HG03571 (cell line): ENCODE data around the gene CDH13.
"Not testable (repeated sequence)": the region's sequence is repeated elsewhere in the genome, so short reads cannot be mapped to it uniquely, and the experiment has no call there.

Experiments used
- ATAC-seq: cut with Tn5 transposase; IDR thresholded peaks from one replicate; pipeline ENCODE4 v1.9.1; 2021; ENCODE audit not compliant: unreplicated experiment

The CDH13 gene

GRCh38 chr16:82880346-82880745 lies 253.6 kb downstream of the CDH13 start:
- no peak for ATAC-seq

DNA sequence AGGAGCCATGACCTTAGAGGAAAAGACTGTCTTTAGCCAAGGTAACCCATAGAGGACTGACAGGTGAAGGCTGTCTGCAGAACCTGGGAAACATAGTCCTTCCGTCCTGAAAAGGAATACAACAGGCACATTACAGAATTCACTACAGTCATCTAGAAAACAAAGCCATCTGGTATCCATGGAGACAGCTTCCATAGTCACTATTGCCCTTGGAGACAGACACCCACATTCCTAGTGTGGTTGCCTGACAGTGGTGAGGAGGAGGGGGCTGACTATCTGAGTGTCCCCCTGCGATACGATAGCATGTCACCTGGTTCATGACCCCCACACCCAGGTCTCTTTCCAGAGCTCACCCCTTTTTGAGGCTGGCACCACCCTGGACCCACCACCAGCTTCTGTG lies 254.7 kb downstream of the CDH13 start:
- no peak for ATAC-seq

DNA sequence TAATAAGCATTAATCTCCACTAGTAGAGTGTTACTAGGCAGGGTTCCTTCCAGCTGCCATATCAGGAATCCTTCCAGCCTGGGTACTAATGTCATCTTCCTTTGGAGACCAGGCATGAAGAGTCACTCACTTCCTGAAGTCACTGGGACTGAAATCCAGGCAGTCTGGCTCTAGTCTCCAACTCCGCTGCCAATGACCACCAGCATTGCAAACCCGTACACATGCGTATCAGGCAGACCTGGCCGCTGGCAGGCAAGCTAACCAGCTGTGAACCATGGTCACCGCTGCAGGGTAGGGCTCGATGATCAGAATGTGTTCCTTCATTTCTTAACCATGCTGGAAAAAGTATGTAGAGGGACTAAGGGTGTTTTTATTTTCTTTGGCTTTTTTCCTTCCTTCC lies 255.5 kb downstream of the CDH13 start:
- no peak for ATAC-seq

DNA sequence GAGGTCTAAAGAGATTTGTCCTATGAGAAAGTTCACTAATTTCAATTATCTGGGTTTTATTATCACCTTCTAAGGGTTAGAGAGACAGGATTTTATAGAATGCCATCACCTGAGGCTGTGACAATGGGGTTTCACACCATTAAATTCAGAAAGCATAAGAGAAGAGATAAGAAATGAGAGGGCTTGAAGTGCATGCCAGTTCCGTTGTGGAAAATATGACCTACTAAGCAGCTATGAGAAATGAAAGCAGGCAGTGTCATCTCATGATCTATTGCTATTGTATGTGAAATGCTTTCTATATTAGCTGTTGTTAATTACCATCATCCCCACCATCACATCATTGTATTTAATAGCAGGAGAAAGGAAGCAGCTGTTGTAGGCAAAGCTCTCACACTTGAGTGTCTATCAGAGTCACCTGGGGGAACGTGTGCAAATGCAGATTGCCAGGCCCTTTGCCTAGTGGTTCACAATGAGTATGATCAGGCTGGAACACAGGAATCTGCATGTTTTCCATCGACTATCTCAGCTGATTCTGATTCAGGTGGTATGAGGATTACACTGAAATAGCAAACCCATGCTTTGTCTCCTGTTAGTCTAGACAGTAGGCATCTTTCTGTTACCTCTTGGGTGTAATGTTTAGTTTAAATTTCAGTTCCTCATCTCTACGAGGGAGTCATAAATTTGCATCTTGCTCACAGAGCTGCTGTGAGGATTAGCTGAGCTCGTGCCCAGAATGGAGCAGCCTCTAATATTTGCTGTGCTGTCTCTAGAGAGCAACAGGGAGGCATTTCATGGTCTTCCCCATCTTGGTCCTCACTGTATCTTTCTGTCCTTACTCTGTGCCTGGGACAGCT lies 256.4 kb downstream of the CDH13 start:
- ATAC-seq = no peak

- ATAC-seq = no peak
These were observed 257.6 kb downstream of the CDH13 start for GRCh38 chr16:82884320-82884898.

- ATAC-seq = no peak
These were observed 259.4 kb downstream of the CDH13 start for GRCh38 chr16:82886146-82886545.

GRCh38 chr16:82888591-82889001 lies 261.8 kb downstream of the CDH13 start:
- no peak for ATAC-seq

DNA sequence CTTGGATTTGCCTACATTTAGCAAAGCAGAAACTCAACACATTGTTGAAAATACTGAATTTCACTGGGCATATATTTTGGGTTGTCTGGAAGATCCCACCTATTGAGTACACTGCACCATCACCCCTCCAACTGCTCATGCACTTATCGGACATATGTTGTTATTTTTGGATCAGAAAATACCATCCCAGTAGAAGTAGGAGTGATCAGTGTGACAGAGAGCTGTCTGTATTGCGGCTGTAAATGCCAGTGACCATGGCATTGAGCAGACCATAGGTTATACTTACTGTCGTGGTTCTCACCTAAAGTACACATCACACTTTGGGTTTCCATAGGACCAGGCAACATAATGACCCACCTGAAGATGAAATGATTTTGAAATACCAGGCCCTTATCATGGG lies 264.7 kb downstream of the CDH13 start:
- ATAC-seq = no peak

GRCh38 chr16:82891918-82892317 lies 265.1 kb downstream of the CDH13 start:
- ATAC-seq = no peak

- ATAC-seq = no peak
These were observed 265.6 kb downstream of the CDH13 start for GRCh38 chr16:82892324-82892723.

GRCh38 chr16:82895843-82896242 lies 269.1 kb downstream of the CDH13 start:
- ATAC-seq = no peak

GRCh38 chr16:82899006-82899405 lies 272.2 kb downstream of the CDH13 start:
- no peak for ATAC-seq

GRCh38 chr16:82899731-82900450 lies 273.1 kb downstream of the CDH13 start:
- no peak for ATAC-seq

DNA sequence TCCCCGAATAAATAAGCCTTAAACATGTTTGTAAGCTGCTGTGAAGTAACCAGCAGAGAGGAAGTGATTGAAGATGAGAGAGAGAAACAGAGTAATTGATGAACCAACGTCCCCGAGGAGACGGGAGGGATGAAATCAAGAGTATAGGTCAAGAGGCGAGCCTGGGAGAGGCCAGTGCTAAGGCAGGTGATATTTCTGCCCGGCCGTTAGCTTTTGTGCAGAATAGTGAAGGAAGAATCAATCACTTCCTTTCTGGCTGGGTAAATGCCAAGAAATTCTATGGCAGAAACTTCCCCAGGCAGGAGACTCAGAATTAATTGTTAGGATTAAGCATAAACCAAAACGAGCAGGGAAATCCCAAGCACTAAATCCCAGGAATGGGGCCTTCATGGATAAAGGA lies 273.8 kb downstream of the CDH13 start:
- ATAC-seq = no peak

GRCh38 chr16:82911925-82912324 lies 285.2 kb downstream of the CDH13 start:
- no peak for ATAC-seq

- no peak for ATAC-seq
These were observed 288.5 kb downstream of the CDH13 start for GRCh38 chr16:82915139-82915824.

GRCh38 chr16:82917886-82918595 lies 291.3 kb downstream of the CDH13 start:
- ATAC-seq = no peak

DNA sequence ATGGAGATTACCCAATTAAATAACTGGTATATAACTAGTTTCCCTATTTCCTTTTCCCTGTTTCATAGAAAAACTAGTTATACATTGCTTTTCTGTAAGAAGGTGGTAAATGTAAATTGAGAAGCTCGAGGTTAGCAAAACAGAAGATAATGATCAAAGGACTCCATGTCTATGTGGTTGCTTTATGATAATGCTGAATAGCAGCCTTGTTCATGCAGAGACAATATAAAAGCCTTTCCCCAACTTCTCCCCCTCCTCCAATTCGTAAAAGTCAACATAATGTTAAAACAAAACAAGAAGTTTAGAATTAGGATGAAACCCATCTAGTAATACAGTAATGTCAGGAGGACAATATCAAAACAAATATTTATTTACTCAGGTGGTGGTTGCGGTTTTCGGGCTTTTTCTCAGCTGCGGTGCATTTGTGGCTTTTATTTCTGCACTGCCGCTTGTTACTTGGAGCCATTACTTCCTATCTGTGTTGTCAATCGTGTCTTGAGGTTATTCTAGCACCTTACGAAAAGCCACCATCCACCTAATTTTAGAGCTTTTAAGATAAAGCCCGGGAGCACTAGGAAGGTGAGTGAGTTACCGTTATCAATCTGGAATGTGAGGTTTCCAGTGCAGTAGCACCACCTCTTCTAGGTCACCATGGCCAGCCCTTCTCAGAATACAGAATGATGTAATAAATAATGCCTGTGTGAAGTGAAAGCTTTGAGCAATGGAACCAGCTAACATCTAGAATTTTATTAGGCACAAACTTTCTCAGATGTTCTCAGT lies 297.5 kb downstream of the CDH13 start:
- ATAC-seq = no peak

- ATAC-seq = no peak
These were observed 299.7 kb downstream of the CDH13 start for GRCh38 chr16:82926500-82926899.

GRCh38 chr16:82933933-82934332 lies 307.2 kb downstream of the CDH13 start:
- not testable (repeated sequence) for ATAC-seq
